Measurements from ENCODE around the gene PLXNB2.

Gene PLXNB2

GRCh38 chr22:50225200-50225969 lies 82.1 kb downstream of the PLXNB2 start:
- no peak for DNase-seq

Measured in hematopoietic multipotent progenitor cell treated with erythropoietin and hydrocortisone succinate and interleukin-3 and kit ligand, for 8 days (in vitro differentiated cells).